ENCODE results near the gene MYO7A. TPM values are rescaled to one million over a fixed set of nuclear protein-coding genes. Genes with fewer than 3 reads are reported as not detected.

MYO7A gene
- total and polyA plus RNA-seq, 2 of the 8 experiments (the other 6 are each of a cell fraction or from before 2014, with no cell fraction given): 1.5 to 1.9 TPM

DNA sequence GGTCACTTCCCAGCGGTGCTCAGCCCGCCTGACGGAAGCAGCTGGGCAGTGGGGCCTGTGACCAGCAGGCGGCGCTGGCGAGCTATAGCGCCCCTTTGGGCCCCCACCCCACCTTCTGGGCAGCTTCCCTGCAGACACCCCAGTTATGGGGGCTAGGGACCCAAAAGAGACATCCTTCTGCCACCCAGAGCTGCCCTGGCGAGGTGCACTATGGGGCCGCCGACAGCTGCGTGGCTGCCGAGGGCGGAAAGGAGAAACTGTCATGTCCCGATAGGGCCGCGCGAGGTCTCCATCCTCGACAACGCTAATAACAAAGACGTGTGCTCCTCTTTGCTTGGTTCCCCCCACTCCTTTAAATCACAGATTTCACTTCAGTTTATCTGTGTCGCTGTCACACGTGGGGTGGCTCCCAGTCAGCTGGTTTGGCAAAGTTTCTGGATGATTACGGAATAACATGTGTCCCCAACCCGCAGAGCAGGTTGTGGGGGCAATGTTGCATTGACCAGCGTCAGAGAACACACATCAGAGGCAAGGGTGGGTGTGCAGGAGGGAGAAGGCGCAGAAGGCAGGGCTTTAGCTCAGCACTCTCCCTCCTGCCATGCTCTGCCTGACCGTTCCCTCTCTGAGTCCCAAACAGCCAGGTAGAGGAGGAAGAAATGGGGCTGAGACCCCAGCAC lies 673 bp upstream of the MYO7A start:
- H3K4me1 ChIP-seq (replicated peaks in 1 of 4; ENCODE audit: control insufficient read depth in 3 of 4, insufficient read depth in 4 of 4, low read length in 3 of 4): peaks cover 4 to 15% (median 9%) of the 10 kb centered on the region in 4 experiments
- H2BK5ac ChIP-seq (ENCODE audit: low read depth, low read length): peak overlapping the region; percentile 1; the same call in 1 of the 2 replicates
- peak overlapping the region; percentile 1; the same call in 1 of the 2 replicates for H2BK12ac ChIP-seq (ENCODE audit: low read depth, low read length)
- no peaks in the 10 kb centered on the region for H3K9me3 ChIP-seq (ENCODE audit: insufficient read depth in 2 of 2, low read depth in 1 of 2, low read length in 1 of 2)
- H2AFZ ChIP-seq (ENCODE audit: low read length): peak overlapping the region; percentile 93
- no peaks in the 10 kb centered on the region for H4K20me1 ChIP-seq (replicated peaks in 1 of 2; ENCODE audit: control insufficient read depth in 1 of 2, insufficient read depth in 2 of 2, low read length in 2 of 2)
- H3K23ac ChIP-seq (ENCODE audit: insufficient read length): no peak overlapping the region
- peak overlapping the region; percentile 97; the same call in 1 of the 2 replicates for H2BK15ac ChIP-seq (ENCODE audit: low read length)
- peak overlapping the region; percentile 32 to 82 for H3K4me2 ChIP-seq (ENCODE audit: insufficient read depth in 1 of 2, low read depth in 2 of 2, low read length in 2 of 2)
- peak overlapping the region; percentile 19 for H2BK120ac ChIP-seq (replicated peaks; ENCODE audit: low read depth, low read length)
- no peak overlapping the region for H2AK5ac ChIP-seq (ENCODE audit: low read depth, low read length)
- no peak overlapping the region for H3K14ac ChIP-seq (ENCODE audit: insufficient read length)
- no peaks in the 10 kb centered on the region for H3K36me3 ChIP-seq (ENCODE audit: control insufficient read depth in 2 of 4, insufficient read depth in 4 of 4, low read length in 3 of 4)
- no peaks in the 10 kb centered on the region for H3K79me2 ChIP-seq (ENCODE audit: control insufficient read depth in 1 of 2, insufficient read depth in 2 of 2, low read length in 2 of 2)
- 0 out of 2 replicates have a peak overlapping the region, but pooled peaks have one; percentile 63 for H4K8ac ChIP-seq (ENCODE audit: extremely low read depth, insufficient read depth, low read length)
- no peaks in the 10 kb centered on the region for H3K79me1 ChIP-seq (ENCODE audit: low read depth, low read length)
- peak overlapping the region; percentile 35 for H4K5ac ChIP-seq (ENCODE audit: insufficient read length, low read depth, low read length)
- ChIA-PET CTCF (ENCODE audit: partially characterized antibody) (interaction anchor here (0.6 to 13.9 kb wide), 52 partner anchors 9 to 492 kb away, joined by 3 to 248 read pairs (median 4); no protein-coding TSS in a partner anchor), POLR2A (ENCODE audit: partially characterized antibody) (interaction anchor here (0.8 to 2.7 kb wide), 6 partner anchors 17 to 62 kb away, joined by 3 to 8 read pairs (median 4); no protein-coding TSS in a partner anchor)
- no peak overlapping the region for H3K56ac ChIP-seq (replicated peaks; ENCODE audit: insufficient read length, low read depth, low read length)
- FAIRE-seq (no peak), DNase-seq (ENCODE audit: low read depth in 1 of 2, low spot score in 2 of 2) (peak in 1 of 2 experiments; percentile 89)
- H3K4ac ChIP-seq (replicated peaks; ENCODE audit: insufficient read length, low read depth, low read length): no peak overlapping the region
- H3K23me2 ChIP-seq (ENCODE audit: low read depth, low read length): 0 out of 2 replicates have a peak, but pooled peaks cover 6% of the 10 kb centered on the region
- WGBS, 2 experiments (ENCODE audit: extremely low coverage in 1 of 2, insufficient coverage in 1 of 2, insufficient read length in 1 of 2, insufficient replicate concordance in 2 of 2, low coverage in 1 of 2, low lambda C conversion rate in 2 of 2, missing lambda C conversion rate in 1 of 2): 8% methylated on average over 27 of the region's 27 CpGs; no CpG with 5 or more reads in 1 of the 2 experiments
- peak overlapping the region; percentile 5 to 59 (median 36); a peak in 7 of 8 replicates for H3K4me3 ChIP-seq (ENCODE audit: extremely low read depth in 1 of 4, insufficient read depth in 2 of 4, low read depth in 3 of 4, low read length in 4 of 4)
- peaks cover 0 to 2% (median 0%) of the 10 kb centered on the region in 4 experiments; a peak in 1 of 7 replicates for H3K27me3 ChIP-seq (replicated peaks in 1 of 4; ENCODE audit: control insufficient read depth in 3 of 4, extremely low read depth in 1 of 4, insufficient read depth in 3 of 4, low read length in 3 of 4)
- no peak overlapping the region; the same call in 1 of the 2 replicates for H2BK20ac ChIP-seq (ENCODE audit: low read length)
- H3K9ac ChIP-seq (replicated peaks in 1 of 4; ENCODE audit: extremely low read depth in 1 of 4, low read depth in 3 of 4, low read length in 3 of 4): no peak overlapping the region
- H3K18ac ChIP-seq (ENCODE audit: extremely low read depth, low read length): no peak overlapping the region; the same call in 1 of the 2 replicates
- no peak overlapping the region for H3K27ac ChIP-seq (ENCODE audit: low read depth, low read length)
- peak overlapping the region; percentile 45 for H4K91ac ChIP-seq (replicated peaks; ENCODE audit: insufficient read length, low read length)
- TF ChIP-seq SIX5 (IDR thresholded peaks at IDR 0.05; ENCODE audit: low read depth, low read length) (no peak), NRF1 (IDR thresholded peaks at IDR 0.05; ENCODE audit: low read depth, low read length) (no peak), CBX8 (IDR thresholded peaks at IDR 0.05; ENCODE audit: borderline replicate concordance, low read depth, low read length) (no peak), SP1 (IDR thresholded peaks at IDR 0.05; ENCODE audit: low read depth, low read length) (no peak), RNF2 (IDR thresholded peaks at IDR 0.05; ENCODE audit: borderline replicate concordance, low read depth, low read length, missing control alignments, poor library complexity, severe bottlenecking) (no peak), PHF8 (conservative IDR thresholded peaks at IDR 0.05; ENCODE audit: low read depth, low read length) (no peak), TEAD4 (IDR thresholded peaks at IDR 0.05; ENCODE audit: low read depth, low read length) (no peak), SAP30 (IDR thresholded peaks at IDR 0.05; ENCODE audit: insufficient read depth, insufficient replicate concordance, low read length) (peak; percentile 35), SIRT6 (IDR thresholded peaks at IDR 0.05; ENCODE audit: low read length) (no peak), GABPA (IDR thresholded peaks at IDR 0.05; ENCODE audit: borderline replicate concordance, insufficient read depth, low read length) (peak; percentile 51; the same call in 1 of the 2 replicates), FOSL1 (IDR thresholded peaks at IDR 0.05; ENCODE audit: insufficient read depth, low read depth, low read length) (no peak), POLR2AphosphoS5 (IDR thresholded peaks at IDR 0.05; ENCODE audit: low read depth, low read length) (no peak)
